Forelimb muscle (tissue), 1 donor: ENCODE data around the gene KIF1C. TPM values are rescaled to one million over a fixed set of nuclear protein-coding genes. Genes with fewer than 3 reads are reported as not detected.

Source experiments
- DNase-seq: peaks from one replicate; pipeline ENCODE4 v3.0.0-alpha.2; 2013; ENCODE audit warnings: low read depth
- polyA plus RNA-seq: library from polyadenylated mRNA; unstranded; fragments of 120-200 nt; gene quantifications from one replicate; pipeline ENCODE4 v1.2.1, GENCODE V29; 2013; ENCODE audit not compliant: insufficient read length

KIF1C gene
- polyA plus RNA-seq = 120 TPM

DNA sequence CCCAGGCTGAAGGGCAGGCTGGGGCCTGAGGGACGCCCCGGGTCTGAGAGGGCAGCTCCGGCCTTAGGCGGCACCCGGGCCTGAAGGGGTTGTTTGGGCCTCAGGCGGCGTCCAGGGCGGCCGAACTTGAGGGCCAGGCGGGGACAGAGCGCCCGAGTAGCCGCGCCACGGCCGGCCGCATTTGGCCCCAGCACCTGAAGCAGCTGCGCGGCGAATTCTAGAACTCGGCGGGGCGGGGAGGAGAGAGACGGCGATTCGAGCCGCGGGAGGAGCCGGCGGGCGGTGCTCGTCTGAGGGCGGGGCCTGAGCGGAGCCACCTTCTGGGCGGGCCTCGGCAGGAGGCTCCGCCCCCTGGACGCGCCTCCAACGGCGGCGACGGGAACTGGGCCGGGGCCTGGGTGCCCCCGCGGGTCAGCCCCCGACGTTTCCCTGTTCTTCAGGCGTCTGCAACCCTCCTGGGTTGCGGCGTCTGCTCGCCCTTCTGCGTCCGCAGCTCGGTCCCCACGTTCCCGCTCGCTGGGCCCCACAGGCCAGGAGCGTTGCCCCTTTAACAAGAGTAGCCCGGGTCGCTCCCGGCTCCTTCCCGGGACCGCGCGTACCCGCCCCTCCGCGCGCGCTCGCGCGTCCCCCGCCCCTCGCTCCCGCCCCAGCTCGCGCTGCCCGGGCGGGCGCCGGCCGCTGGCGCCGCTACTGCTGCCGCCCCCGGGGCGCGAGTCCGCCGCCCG is at the start of gene KIF1C, which contains the start of gene INCA1:
KIF1C (plus strand) TSS at position 649 of the 725 bp plus-strand sequence. CDS start 2,297 bp downstream, outside the sequence.
INCA1 (minus strand) TSS at position 221 of the 725 bp plus-strand sequence. CDS start 3,085 bp downstream, outside the sequence.
- DNase-seq = peak; percentile 74

DNA sequence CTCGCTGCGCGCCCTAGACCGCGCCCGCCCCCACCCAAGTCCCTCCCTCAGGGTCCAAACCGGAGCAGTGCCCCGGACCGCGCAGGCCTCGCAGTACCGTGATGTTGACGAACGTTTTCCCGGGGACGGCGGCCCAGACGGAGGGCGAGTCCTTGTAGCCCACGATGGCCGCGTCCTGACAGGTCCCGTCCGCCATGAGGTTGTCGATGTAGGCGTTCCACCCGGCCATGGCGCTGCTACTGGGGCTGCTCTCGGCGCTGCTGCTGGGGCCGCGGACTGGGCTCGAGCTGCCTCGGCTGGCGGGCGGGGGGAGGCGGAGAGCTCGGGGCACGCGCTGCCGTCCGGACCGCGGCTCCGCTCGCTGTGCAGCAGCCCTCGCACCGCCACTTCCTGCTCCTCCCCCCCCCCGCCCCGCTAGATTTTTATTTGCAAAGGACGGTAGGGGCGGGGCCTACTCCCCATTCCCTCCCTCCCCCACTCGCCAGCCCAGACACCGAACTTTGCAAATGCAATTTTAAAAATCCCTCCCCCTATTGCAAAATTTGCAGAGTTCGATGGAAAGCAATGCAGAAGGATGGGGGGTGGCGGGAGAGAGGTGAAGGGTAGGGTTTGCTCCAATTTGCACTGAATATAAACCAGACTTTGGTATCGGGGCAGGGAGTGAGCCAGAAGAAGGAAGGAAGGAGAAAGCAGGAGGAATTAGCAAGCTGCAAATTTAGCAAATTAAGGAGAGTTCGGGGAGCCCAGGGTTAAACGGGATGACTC is 49.4 kb upstream of the KIF1C start, which contains the start of gene PFN1:
PFN1 (minus strand) TSS at position 365 of the 765 bp plus-strand sequence; CDS start at position 229, 136 bp downstream.
- peak; percentile 88 for DNase-seq

DNA sequence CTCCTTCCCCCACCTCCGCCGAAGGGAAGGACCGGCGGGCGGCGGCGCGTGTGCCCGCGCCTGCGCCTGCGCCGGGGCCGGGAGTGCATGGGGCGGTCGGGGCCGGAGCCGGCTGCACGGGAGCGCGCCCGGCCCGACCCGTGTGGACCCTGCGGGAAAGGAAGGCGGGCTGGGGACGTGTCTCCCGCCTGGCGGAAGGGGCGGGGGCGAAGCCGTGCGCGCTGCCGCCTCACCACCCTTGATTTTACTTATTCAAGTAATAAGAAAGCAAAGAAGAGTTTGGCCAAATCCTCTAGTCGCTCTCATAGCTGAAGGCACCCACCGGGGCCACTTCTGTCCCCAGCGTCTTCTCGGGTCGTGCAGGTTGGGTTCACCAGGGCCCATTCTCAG is 48.8 kb upstream of the KIF1C start:
- DNase-seq = peak; percentile 81

DNA sequence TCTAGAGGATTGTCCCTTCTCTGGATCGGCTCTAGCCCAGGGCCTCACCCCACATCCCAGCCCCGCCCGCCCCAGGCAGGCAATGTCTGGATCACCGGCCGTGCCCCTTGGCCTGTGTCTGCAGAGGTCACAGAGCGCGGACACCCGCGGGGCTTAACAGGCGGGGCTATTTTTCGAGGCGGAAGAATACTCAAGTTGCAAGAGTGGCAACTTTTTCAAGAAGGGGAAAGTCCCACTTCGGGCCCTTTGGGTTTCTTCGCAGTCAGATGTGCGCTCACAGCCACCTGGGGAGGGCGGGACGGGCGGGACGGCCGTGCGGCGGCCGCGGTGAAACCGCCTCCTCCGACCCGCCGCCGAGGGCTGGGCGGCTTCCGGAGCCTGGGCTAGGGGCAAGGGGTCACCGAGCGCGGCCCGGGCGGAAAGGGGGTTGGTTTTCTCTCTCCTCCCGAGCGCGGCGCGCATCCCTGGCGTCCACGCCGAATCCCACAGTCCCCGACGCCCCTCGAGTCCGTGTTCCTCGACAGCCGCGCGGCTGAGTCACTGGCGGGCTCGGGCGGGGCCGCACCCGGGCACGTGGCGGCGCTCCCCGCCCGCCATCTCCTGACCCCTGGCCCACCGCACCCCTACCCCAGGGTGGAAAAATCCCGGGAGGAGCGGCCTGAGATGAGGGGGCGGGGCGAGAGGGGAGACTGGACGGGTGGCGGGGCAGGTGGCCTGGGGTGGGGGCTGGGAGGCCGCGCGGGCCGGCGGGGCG is 48.3 kb upstream of the KIF1C start:
- no peak for DNase-seq

DNA sequence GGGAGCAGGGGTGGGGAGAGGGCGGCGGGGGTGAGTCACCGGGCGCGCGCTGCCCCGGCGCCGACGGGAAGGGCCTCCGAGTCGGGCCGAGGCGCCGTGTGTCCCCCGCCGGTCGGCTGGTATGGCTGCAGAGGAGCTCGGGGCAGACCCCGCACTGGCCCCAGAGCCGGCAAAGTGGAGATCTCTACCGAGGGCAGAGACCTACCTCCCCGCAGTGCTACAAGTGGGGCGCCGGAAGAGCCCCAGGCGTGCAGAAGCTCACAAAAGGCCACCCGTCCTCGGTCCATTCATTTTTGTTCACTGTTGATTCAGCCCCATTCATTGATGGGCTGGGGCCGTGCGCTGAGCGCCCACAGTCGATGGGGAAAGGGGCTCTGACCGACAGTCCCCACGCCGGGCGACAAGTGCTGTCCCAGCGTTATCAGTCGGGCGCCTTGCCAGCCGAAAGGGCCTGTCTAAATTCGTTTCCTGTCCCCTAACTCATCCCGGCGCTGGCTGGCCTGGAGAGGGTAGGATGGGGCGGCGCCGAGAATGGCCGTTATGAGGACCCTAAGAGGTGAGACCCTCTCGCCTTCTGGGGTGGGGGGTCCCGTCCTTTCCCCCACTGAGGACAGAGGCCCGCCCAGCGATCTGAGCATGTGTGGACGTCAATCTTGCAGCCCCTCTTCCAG is 47.5 kb upstream of the KIF1C start:
- no peak for DNase-seq

DNA sequence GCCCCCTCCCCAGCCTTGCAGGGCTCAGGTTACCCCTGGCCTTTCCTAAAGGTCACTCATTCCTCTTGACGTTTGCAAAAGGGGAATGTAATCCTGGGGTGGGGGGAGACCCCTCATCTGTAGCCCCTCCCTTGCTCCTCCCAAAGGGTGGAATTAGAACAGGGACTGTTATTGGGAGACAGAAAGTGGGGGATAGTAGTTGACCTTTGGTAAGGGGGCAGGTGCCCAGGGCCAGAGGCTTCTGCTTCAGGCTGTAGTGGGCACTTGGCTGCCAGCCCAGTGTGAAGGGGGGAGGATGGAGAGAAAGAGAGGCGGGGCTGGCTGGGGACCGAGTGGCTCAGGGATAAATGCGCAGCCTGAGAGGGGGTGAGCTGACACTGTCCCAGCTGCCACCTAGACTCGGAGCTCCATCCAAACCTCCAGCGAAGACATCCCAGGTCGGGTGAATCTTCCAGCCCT is 47.0 kb upstream of the KIF1C start, which contains the start of gene ENO3:
ENO3 (plus strand) TSS at position 374 of the 459 bp plus-strand sequence. CDS start 711 bp downstream, outside the sequence.
- no peak for DNase-seq

DNA sequence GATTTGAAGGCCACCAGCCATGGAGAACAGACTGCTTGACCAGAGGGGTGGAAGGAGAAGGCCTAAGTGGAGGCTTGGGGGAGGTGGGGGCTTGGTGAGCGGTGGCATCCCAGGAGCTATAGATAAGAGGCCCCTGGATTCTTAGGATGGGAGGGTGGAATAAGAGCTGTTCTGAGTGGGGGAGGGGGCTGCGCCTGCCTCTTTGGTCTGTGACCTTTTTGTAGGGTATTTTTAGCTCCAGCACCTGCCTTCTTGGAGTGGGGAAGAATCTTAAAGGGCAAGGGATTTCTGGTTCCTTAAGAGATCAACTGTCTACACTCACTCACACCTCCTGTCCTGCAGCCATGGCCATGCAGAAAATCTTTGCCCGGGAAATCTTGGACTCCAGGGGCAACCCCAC is 46.3 kb upstream of the KIF1C start:
- no peak for DNase-seq

DNA sequence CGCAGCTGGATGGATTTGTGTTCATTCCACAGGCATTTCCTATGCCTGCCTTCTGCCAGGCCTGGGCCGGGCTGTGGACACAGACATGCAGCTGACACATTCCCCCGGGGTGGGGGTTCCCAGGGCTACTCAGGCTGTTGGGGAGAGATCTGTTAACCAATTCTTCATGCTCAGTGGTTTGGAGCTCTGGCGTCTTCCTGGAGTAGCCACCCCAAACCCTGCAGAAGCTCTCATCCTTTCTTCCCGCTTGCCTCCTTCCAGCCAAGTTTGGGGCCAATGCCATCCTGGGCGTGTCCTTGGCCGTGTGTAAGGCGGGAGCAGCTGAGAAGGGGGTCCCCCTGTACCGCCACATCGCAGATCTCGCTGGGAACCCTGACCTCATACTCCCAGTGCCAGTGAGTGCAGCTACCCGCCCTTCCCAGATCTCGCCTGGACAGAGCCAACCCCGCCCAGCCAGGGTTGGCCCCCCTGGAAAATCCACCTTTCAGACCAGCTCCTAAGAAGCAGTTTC is 44.2 kb upstream of the KIF1C start:
- DNase-seq = no peak

DNA sequence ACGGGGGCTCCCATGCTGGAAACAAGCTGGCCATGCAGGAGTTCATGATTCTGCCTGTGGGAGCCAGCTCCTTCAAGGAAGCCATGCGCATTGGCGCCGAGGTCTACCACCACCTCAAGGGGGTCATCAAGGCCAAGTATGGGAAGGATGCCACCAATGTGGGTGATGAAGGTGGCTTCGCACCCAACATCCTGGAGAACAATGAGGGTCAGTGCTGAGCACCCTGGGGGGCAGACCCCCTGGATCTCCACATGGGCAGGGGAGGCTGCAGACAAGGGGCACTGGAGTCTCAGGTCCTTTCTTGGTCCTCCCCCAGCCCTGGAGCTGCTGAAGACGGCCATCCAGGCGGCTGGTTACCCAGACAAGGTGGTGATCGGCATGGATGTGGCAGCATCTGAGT is 42.7 kb upstream of the KIF1C start:
- no peak for DNase-seq

DNA sequence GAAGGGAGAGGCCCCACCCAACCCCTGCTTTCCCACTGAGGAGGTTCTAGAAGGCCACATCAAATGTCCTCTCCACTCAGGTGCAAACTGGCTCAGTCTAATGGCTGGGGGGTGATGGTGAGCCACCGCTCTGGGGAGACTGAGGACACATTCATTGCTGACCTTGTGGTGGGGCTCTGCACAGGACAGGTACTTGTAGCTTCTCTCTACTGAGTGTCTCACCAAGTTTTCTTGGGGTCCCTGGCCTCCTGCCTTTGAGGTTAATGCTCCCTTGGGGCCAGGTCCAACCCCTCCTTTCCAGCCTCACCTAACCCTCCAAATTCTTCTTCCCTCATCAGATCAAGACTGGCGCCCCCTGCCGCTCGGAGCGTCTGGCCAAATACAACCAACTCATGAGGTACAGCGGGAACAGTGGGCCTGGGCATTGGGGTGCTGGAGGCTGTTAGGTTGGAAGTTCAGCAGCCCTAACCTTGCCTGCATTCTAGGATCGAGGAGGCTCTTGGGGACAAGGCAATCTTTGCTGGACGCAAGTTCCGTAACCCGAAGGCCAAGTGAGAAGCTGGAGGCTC is 41.2 kb upstream of the KIF1C start:
- DNase-seq = no peak

DNA sequence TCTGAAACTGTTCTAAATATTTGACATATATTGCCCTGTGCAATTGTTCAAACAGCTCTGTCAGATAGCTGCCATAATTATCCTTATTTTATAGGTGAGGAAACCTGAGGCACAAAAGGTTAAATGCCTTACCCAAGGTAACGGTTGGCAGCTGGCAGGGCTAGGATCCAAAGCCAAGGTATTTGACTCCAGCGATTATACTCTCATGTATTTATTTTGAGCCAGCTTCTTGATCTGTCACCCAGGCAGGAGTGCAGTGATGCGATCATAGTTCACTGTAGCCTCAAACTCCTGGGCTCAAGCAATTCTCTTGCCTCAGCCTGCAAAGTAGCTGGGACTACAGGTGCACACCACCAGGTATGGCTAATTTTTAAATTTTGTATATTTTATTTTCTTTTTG is 39.6 kb upstream of the KIF1C start:
- no peak for DNase-seq

DNA sequence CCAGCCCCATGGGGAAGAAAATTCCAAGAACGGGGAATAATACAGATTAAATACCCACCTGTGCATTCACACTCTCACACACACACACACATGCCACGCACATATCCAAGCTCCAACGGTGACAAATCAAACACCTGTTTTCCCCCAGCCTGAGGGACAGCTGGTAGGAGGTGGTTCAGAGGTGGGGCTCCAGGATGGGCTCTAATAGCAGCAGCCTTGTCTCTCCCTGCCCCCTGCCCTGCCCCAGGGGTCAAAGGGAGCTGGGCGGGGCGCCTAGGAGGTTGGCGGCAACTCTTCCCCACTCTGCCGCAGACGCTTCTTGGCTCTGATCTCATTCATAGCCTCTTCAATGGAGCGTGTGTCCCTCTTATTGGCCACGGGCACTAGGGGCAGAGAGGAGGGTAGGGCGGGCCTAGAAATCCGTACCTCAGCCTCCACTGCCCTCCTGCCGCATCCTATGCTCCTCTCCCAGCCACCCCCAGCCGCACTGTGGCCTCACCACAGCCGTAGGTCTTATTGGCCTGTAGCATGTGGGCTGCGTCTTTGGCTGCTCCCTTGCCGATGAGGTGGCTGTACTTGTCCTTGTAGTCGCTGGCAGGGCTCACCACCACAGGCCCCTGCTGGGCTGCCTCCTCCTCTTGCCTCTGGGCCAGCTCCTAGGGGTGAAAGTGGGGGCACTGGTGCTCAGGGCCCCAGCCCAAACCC is 38.3 kb upstream of the KIF1C start:
- no peak for DNase-seq

DNA sequence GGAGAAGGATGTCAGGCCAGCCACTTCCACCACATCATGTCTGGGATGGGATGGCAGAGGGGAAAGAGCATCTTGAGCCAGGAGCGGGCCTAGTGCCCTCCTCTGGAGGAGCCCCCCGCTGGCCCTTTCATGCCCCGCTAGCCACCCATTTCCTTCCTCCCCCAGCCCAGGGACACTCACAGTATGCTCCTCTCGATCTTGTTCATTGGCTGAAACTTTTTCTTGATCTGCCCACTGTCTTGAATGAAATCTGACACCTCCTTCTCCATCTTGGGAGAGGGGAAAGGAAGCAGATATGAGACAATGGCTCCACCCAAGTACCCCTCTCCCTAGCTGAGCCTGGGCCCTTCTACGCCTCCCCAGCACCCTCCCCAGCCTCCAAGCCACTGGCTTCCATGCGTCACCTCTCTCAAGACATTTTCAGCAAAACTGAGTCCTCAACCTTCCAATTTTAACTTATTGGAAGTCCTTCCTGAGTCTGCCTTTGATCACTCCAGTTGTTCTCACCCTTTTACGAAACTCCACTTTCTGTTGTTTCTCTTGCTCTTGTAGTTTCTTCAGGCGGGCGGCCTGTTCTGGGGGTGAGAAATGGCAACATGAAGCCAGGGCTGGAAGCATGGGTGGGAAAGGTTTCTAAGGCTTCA is 37.3 kb upstream of the KIF1C start:
- DNase-seq = no peak

DNA sequence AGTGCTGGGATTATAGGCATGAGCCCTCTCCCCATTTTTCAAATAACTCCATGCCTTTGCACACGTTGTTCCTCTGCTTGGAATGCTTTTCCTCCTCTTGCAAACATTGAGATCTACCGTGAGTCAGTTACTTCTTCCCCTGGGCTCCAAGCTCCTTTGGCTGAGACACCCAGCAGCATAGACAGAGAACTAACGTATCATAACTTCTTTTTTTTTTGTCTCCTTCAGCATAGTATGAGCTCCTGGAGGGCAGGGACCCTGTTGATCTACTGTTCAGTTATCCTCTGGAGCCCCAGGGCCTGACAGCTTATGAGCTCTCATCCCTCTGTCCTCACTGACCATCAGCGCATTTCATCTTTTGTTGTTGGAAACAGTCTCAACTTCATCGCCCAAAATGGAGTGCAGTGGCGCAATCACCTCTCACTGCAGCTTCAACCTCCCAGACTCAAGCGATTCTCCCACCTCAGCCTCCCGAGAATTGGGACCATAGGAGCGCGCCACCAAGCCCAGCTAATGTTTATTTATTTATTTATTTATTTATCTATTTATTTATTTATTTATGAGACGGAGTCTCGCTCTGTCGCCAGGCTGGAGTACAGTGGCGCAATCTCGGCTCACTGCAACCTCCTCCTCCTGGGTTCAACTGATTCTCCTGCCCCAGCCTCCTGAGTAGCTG is 32.3 kb upstream of the KIF1C start:
- DNase-seq = no peak

DNA sequence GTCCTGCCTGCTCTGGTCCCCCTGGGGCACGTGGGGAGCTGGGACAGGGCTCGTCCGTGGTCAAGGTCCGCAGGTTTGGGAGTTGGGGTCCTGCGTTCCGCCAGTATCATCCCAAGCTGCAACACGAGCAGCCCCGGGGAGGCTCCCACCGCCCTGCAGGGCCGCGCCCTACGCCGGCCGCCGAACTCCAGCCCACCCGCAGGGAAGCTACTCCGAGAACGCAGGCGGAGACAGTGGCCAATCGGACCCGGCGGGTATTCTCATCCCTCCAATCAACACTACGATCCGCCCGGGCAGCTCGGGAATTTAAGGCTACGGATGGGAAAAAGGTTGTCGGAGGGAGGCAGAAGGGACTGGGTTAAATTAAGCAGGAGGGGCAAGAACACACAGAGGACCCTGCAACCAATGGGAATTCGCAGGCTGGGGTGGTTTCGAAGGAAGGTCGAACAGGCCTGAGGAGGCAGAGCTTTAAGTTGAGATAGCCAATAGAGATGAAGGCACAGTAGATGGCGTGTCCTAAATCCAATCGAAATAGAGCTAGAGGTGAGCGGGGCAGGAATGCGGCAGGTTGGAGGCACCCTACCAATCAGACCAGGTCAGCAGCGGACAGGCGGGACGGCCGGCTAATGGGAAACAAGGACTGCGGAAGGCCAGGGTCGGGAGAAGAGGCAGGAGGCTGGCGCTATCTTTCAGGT is 30.8 kb upstream of the KIF1C start:
- peak; percentile 98 for DNase-seq

DNA sequence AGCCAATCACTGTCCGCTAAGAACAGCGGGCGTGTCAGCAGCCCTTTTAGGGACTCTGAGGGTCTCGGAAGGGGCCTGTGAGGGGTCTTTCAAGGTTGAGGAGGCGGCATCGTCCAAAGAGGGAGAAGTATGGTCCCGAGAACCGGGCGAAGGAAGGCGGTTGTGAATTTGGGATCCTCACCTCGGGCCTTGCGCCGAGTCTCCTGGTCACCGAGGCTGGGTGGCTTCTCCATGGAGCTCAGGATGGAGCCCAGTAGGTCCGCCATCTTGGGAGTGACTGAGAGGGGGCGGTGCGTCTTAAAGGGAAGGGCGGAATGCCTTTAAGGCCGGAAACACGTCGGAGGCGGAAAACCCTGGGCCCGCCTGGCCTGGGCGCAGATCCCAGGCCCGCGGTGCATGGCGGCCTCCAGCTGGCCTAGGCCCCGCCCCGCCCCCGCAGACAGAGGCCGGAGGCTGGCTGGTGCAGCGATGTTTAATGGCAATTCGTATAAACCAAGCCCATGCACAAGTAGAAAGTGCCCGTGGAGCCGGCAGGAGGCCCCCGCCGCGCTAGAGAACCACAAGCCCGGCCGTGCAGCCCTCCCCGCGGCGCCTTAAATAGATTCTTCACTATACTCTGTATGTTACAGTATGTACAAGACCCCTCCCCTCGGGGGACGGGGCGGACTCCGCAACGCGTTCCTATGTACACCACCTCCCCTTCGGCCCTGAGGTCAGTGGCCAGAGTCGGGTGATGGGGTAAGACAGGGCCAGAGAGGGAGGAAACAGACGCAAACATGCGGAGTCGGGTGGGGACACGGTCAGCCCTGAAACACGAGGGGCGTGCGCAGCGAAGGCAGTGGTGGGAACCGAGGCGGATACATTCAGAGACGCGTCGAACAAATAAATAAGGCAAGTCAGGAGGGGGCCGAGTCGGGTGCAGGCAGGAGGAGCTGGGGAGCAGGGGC is 29.9 kb upstream of the KIF1C start, which contains the start of gene SPAG7:
SPAG7 (minus strand) TSS at position 279 of the 947 bp plus-strand sequence; CDS start at position 266, 13 bp downstream.
- peak; percentile 87 for DNase-seq

DNA sequence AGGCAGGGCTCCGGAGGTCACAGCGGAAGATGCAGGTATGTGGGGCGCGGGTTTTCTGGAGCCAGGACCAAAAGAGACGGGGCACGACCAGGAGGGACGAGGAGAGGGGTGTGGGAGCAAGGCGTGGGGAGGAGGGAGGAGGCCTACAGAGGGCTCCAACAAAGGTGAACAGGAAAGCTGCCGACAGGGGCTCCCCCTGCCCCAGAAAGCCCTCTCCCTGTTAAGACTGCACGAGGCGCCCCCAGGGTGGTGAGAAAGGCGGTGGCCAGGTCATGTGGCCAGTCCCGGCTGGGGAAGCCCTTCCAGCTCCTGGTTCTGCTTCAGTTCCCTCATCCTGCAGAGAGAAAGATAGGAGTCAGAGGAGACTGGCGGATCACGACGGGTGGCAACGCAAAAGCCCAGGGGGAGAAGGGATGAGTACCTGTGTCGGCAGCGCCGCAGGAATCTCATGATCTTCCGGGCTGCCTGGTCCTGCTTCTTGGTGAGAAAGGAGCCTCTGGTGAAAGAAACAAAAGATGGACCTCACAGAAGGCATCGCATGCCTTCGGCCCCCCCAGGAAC is 29.2 kb upstream of the KIF1C start:
- DNase-seq = no peak
